WTC11 (cell line): ENCODE results near the gene RASGRP3. TPM values are rescaled to one million over a fixed set of nuclear protein-coding genes. Genes with fewer than 3 reads are reported as not detected.

Source experiments
- ATAC-seq: fragments of 200-7000 bp; cut with Tn5 transposase; 2 replicates; pipeline ENCODE4 v1.10.0; 2021; ENCODE audit warnings: mild to moderate bottlenecking, moderate library complexity
- CTCF ChIA-PET: fragments of 300-600 bp; sonication (Branson Sonifier 250); formaldehyde crosslinking; loops from one replicate; lab custom pipeline; 2021; ENCODE audit warnings: antibody characterized with exemption; lab: Charles Lee
- POLR2A ChIA-PET: fragments of 350-600 bp; sonication (Branson Sonifier 250); formaldehyde crosslinking; loops from one replicate; lab custom pipeline; 2021; ENCODE audit warnings: antibody characterized with exemption; lab: Charles Lee
- DNase-seq: peaks from one replicate; pipeline ENCODE4 v3.0.0; 2021; ENCODE audit warnings: low spot score
- H3K27ac Mint-ChIP-seq: 2 replicates; pipeline ENCODE4 v1.8.0; 2021; ENCODE audit warnings: mixed read lengths
- H3K27me3 Mint-ChIP-seq: 2 replicates; pipeline ENCODE4 v1.8.0; 2021; ENCODE audit warnings: low read depth, mild to moderate bottlenecking, moderate library complexity, mixed read lengths
- H3K36me3 Mint-ChIP-seq: 2 replicates; pipeline ENCODE4 v1.8.0; 2021; ENCODE audit warnings: mixed read lengths
- H3K4me1 Mint-ChIP-seq: 2 replicates; pipeline ENCODE4 v1.8.0; 2022; ENCODE audit warnings: mixed read lengths
- H3K4me3 Mint-ChIP-seq: 2 replicates; pipeline ENCODE4 v1.8.0; 2021; ENCODE audit warnings: mild to moderate bottlenecking, moderate library complexity, mixed read lengths
- H3K9me3 Mint-ChIP-seq: 2 replicates; pipeline ENCODE4 v1.8.0; 2021; ENCODE audit warnings: mixed read lengths
- GTF2I ChIP-seq: fragments of 250-450 bp; sonication (Bioruptor Pico); conservative IDR thresholded peaks from 2 replicates; pipeline ENCODE4 v1.4.0; 2021; ENCODE audit warnings: mild to moderate bottlenecking
- KAT7 ChIP-seq: sonication (generic); formaldehyde crosslinking; IDR thresholded peaks from 2 replicates; pipeline ENCODE4 v1.8.1; 2023; ENCODE audit warnings: missing genetic modification reagents, mild to moderate bottlenecking, borderline replicate concordance
- MXD4 ChIP-seq: fragments of 250-450 bp; sonication (Bioruptor Pico); IDR thresholded peaks from 2 replicates; pipeline ENCODE4 v1.8.0; 2021; ENCODE audit warnings: mild to moderate bottlenecking, moderate library complexity, borderline replicate concordance
- NR3C1 ChIP-seq: sonication (generic); formaldehyde crosslinking; conservative IDR thresholded peaks from 2 replicates; pipeline ENCODE4 v1.8.1; 2023; ENCODE audit warnings: low read depth, mild to moderate bottlenecking, missing genetic modification reagents
- RORB ChIP-seq: fragments of 250-450 bp; sonication (Bioruptor Pico); IDR thresholded peaks from 2 replicates; pipeline ENCODE4 v1.9.0; 2021; ENCODE audit warnings: mild to moderate bottlenecking
- ZNF138 ChIP-seq: sonication (generic); formaldehyde crosslinking; conservative IDR thresholded peaks from 2 replicates; pipeline ENCODE4 v1.8.1; 2022; ENCODE audit warnings: mild to moderate bottlenecking, moderate library complexity, missing genetic modification reagents
- ZNF232 ChIP-seq: sonication (generic); formaldehyde crosslinking; IDR thresholded peaks from 2 replicates; pipeline ENCODE4 v1.8.0; 2022; ENCODE audit warnings: mild to moderate bottlenecking, missing genetic modification reagents
- total RNA-seq: library from RNA; stranded (reverse); gene quantifications from 3 replicates; pipeline ENCODE4 v1.2.3, GENCODE V29; 2021
- TF ChIP-seq, protein P1 (sequence below): sonication (generic); formaldehyde crosslinking; IDR thresholded peaks from 2 replicates; pipeline ENCODE4 v1.8.1; 2022; ENCODE audit warnings: low read depth, missing genetic modification reagents, borderline replicate concordance
- TF ChIP-seq, protein P2 (sequence below): fragments of 250-450 bp; sonication (Bioruptor Pico); IDR thresholded peaks from 2 replicates; pipeline ENCODE4 v2.1.2; 2022; ENCODE audit warnings: mild to moderate bottlenecking, moderate library complexity
- TF ChIP-seq, protein P3 (sequence below): fragments of 250-450 bp; sonication (Bioruptor Pico); IDR thresholded peaks from 2 replicates; pipeline ENCODE4 v1.9.0; 2021; ENCODE audit warnings: moderate library complexity, mild to moderate bottlenecking, inconsistent platforms, borderline replicate concordance
- TF ChIP-seq, protein P4 (sequence below): sonication (generic); formaldehyde crosslinking; IDR thresholded peaks from 2 replicates; pipeline ENCODE4 v1.8.0; 2023; ENCODE audit warnings: mild to moderate bottlenecking, missing genetic modification reagents
- TF ChIP-seq, protein P5 (sequence below): sonication (generic); formaldehyde crosslinking; IDR thresholded peaks from 2 replicates; pipeline ENCODE4 v1.8.0; 2022; ENCODE audit warnings: mild to moderate bottlenecking, missing genetic modification reagents
- TF ChIP-seq, protein P6 (sequence below): sonication (generic); formaldehyde crosslinking; IDR thresholded peaks from 2 replicates; pipeline ENCODE4 v1.8.0; 2023; ENCODE audit warnings: missing genetic modification reagents, mild to moderate bottlenecking, borderline replicate concordance

The RASGRP3 gene
- total RNA-seq, 1 experiment from 2014 or later: 0.11 TPM

DNA sequence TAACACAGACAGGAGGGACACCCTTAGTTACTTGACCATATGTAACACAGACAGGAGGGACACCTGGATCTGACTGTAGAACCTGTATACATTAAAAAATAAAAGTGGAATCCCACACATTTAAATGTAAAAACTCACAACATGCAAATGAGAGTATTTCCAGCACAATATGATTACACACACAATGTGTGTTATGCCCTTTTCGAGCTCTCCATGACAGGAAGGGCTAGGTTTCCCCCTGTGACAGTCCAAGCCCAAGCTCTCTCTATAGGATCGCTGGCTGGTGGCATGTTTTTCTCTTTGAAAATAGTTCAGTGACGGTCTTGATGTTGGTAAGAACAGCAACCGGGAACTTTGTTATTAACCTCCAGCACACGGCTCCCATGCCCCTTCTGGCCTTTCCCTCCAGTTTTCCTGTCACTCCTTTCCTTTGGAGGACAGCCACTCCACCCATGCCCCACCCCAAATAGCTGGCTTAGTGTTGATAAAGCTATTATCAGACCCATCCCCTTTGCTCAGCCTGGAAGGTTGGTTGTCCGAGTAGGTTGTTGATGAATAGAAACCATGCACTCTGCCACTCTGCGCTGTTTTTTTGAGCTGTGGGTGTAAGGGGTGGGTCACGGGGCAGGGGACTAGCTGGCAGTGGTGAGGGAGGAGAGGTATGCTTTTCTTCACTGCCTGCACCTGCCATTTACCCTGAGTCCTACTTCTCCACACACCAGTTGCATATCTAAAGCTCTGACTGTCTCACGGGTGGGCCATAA is 2.7 kb downstream of the RASGRP3 start (continued):
- TF ChIP-seq KAT7 (CRISPR knock-in tag): no peak
- TF ChIP-seq, protein P1, sequence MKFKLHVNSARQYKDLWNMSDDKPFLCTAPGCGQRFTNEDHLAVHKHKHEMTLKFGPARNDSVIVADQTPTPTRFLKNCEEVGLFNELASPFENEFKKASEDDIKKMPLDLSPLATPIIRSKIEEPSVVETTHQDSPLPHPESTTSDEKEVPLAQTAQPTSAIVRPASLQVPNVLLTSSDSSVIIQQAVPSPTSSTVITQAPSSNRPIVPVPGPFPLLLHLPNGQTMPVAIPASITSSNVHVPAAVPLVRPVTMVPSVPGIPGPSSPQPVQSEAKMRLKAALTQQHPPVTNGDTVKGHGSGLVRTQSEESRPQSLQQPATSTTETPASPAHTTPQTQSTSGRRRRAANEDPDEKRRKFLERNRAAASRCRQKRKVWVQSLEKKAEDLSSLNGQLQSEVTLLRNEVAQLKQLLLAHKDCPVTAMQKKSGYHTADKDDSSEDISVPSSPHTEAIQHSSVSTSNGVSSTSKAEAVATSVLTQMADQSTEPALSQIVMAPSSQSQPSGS (CRISPR knock-in tag): no peak
- TF ChIP-seq, protein P2, sequence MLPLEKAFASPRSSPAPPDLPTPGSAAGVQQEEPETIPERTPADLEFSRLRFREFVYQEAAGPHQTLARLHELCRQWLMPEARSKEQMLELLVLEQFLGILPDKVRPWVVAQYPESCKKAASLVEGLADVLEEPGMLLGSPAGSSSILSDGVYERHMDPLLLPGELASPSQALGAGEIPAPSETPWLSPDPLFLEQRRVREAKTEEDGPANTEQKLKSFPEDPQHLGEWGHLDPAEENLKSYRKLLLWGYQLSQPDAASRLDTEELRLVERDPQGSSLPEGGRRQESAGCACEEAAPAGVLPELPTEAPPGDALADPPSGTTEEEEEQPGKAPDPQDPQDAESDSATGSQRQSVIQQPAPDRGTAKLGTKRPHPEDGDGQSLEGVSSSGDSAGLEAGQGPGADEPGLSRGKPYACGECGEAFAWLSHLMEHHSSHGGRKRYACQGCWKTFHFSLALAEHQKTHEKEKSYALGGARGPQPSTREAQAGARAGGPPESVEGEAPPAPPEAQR (CRISPR knock-in tag): no peak
- TF ChIP-seq MXD4: no peak

DNA sequence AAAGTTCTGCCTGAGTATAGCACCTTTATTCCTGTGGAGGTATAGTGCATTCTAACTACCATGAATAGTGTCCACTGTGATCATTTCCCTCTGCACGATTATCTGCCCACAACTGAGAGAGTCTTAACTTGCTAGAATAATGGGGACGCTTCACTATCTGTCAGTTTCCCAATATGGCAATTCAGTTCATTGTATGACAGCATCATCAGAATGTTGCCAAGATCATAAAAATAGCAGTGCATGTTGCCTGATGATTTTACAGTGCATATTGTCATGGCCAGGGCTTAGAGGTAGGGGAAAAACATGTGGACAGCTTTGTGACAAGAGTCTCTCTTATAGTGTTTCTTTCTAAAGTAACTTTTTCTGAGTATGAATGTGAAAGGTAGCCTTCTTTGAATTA is 6.1 kb downstream of the RASGRP3 start:
- ChIA-PET POLR2A (no interaction called here), CTCF (no interaction called here)
- TF ChIP-seq ZNF232 (CRISPR knock-in tag) (no peak), NR3C1 (CRISPR knock-in tag) (no peak), RORB (no peak), GTF2I (CRISPR knock-in tag) (no peak), ZNF138 (CRISPR knock-in tag) (no peak)
- TF ChIP-seq, protein P3, sequence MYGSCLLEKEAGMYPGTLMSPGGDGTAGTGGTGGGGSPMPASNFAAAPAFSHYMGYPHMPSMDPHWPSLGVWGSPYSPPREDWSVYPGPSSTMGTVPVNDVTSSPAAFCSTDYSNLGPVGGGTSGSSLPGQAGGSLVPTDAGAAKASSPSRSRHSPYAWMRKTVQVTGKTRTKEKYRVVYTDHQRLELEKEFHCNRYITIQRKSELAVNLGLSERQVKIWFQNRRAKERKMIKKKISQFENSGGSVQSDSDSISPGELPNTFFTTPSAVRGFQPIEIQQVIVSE: no peak
- TF ChIP-seq, protein P4, sequence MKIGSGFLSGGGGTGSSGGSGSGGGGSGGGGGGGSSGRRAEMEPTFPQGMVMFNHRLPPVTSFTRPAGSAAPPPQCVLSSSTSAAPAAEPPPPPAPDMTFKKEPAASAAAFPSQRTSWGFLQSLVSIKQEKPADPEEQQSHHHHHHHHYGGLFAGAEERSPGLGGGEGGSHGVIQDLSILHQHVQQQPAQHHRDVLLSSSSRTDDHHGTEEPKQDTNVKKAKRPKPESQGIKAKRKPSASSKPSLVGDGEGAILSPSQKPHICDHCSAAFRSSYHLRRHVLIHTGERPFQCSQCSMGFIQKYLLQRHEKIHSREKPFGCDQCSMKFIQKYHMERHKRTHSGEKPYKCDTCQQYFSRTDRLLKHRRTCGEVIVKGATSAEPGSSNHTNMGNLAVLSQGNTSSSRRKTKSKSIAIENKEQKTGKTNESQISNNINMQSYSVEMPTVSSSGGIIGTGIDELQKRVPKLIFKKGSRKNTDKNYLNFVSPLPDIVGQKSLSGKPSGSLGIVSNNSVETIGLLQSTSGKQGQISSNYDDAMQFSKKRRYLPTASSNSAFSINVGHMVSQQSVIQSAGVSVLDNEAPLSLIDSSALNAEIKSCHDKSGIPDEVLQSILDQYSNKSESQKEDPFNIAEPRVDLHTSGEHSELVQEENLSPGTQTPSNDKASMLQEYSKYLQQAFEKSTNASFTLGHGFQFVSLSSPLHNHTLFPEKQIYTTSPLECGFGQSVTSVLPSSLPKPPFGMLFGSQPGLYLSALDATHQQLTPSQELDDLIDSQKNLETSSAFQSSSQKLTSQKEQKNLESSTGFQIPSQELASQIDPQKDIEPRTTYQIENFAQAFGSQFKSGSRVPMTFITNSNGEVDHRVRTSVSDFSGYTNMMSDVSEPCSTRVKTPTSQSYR (CRISPR knock-in tag): no peak
- TF ChIP-seq, protein P5, sequence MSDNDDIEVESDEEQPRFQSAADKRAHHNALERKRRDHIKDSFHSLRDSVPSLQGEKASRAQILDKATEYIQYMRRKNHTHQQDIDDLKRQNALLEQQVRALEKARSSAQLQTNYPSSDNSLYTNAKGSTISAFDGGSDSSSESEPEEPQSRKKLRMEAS: no peak
- peaks cover 9% of the 10 kb centered on the region; the same call in 1 of the 2 replicates for H3K36me3 Mint-ChIP-seq
- DNase-seq: no peak
- H3K9me3 Mint-ChIP-seq: peaks cover 27% of the 10 kb centered on the region
- H3K4me3 Mint-ChIP-seq: no peak overlapping the region
- H3K27ac Mint-ChIP-seq: no peak overlapping the region
- H3K27me3 Mint-ChIP-seq: no peaks in the 10 kb centered on the region
- no peak for ATAC-seq
- H3K4me1 Mint-ChIP-seq: peaks cover 4% of the 10 kb centered on the region; the same call in 1 of the 2 replicates

DNA sequence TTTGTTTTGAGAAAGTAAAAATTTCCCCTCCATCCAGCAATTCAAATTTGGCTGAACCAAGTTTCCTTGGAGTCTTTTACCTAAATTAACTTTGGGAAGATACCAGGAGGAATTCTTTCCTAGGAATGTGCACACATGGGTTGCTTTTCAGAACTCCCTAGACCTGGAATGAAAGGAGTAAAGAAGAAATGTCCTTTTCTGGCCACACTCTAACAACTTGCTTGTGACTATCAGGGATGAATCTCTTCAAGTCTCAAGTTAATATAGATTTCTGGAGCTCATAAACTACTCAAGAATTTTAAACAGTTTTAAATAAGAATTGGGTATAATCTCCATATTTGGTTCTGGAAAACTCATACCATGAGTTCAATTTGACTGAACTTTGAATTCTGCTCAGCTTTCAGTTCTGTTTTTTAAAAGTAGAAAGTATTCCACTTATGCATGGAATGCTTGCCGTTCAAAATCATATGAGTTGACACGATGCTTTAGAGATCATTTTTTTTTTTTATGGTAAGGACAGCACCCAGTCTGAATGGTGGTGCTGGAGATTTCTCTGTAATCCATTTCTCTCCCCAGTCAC is 7.7 kb downstream of the RASGRP3 start:
- ChIA-PET POLR2A (no interaction called here), CTCF (no interaction called here)
- ATAC-seq: no peak
- peaks cover 4% of the 10 kb centered on the region; the same call in 1 of the 2 replicates for H3K4me1 Mint-ChIP-seq
- no peak overlapping the region for H3K4me3 Mint-ChIP-seq
- no peaks in the 10 kb centered on the region for H3K27me3 Mint-ChIP-seq
- DNase-seq: no peak
- H3K27ac Mint-ChIP-seq: no peak overlapping the region
- peaks cover 9% of the 10 kb centered on the region; the same call in 1 of the 2 replicates for H3K36me3 Mint-ChIP-seq
- TF ChIP-seq, protein P6, sequence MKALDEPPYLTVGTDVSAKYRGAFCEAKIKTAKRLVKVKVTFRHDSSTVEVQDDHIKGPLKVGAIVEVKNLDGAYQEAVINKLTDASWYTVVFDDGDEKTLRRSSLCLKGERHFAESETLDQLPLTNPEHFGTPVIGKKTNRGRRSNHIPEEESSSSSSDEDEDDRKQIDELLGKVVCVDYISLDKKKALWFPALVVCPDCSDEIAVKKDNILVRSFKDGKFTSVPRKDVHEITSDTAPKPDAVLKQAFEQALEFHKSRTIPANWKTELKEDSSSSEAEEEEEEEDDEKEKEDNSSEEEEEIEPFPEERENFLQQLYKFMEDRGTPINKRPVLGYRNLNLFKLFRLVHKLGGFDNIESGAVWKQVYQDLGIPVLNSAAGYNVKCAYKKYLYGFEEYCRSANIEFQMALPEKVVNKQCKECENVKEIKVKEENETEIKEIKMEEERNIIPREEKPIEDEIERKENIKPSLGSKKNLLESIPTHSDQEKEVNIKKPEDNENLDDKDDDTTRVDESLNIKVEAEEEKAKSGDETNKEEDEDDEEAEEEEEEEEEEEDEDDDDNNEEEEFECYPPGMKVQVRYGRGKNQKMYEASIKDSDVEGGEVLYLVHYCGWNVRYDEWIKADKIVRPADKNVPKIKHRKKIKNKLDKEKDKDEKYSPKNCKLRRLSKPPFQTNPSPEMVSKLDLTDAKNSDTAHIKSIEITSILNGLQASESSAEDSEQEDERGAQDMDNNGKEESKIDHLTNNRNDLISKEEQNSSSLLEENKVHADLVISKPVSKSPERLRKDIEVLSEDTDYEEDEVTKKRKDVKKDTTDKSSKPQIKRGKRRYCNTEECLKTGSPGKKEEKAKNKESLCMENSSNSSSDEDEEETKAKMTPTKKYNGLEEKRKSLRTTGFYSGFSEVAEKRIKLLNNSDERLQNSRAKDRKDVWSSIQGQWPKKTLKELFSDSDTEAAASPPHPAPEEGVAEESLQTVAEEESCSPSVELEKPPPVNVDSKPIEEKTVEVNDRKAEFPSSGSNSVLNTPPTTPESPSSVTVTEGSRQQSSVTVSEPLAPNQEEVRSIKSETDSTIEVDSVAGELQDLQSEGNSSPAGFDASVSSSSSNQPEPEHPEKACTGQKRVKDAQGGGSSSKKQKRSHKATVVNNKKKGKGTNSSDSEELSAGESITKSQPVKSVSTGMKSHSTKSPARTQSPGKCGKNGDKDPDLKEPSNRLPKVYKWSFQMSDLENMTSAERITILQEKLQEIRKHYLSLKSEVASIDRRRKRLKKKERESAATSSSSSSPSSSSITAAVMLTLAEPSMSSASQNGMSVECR: no peak
- H3K9me3 Mint-ChIP-seq: peaks cover 30% of the 10 kb centered on the region
